ENCODE measurements around the gene CRACDL.

- TF ChIP-seq CTCF (IDR thresholded peaks at IDR 0.05) (no peak), ZFX (IDR thresholded peaks at IDR 0.05; ENCODE audit: borderline replicate concordance) (no peak)
Observed at GRCh38 chr2:98940102-98940501, 4.1 kb upstream of the CRACDL start.
